Mucosa of rectum (tissue), 2 donors: ENCODE results near the gene TRIM38.

Experiments
- H3K27ac ChIP-seq, 2 donors: one replicate each; pipeline ENCODE4 v1.7.0; 2013; ENCODE audit warnings: inconsistent platforms in 2 of 2, low read depth in 2 of 2, low read length in 2 of 2
- H3K27me3 ChIP-seq, 2 donors: one replicate each; pipeline ENCODE4 v1.7.0; 2013; ENCODE audit warnings: low read length in 2 of 2; ENCODE audit not compliant: control insufficient read depth in 2 of 2, insufficient read depth in 2 of 2
- H3K36me3 ChIP-seq, 2 donors: one replicate each; pipeline ENCODE4 v1.7.0; 2013; ENCODE audit warnings: low read length in 2 of 2; ENCODE audit not compliant: control insufficient read depth in 2 of 2, insufficient read depth in 2 of 2
- H3K4me1 ChIP-seq, 2 donors: one replicate each; pipeline ENCODE4 v1.7.0; 2013; ENCODE audit warnings: low read length in 2 of 2, mild to moderate bottlenecking in 1 of 2; ENCODE audit not compliant: control insufficient read depth in 2 of 2, insufficient read depth in 2 of 2
- H3K4me3 ChIP-seq, 2 donors: one replicate each; pipeline ENCODE4 v1.7.0; 2013; ENCODE audit warnings: low read length in 2 of 2
- H3K9ac ChIP-seq, 2 donors: one replicate each; pipeline ENCODE4 v1.7.0; 2013; ENCODE audit warnings: low read length in 2 of 2, low read depth in 1 of 2, mild to moderate bottlenecking in 1 of 2
- H3K9me3 ChIP-seq, 2 donors: one replicate each; pipeline ENCODE4 v1.7.0; 2013; ENCODE audit warnings: low read length in 2 of 2; ENCODE audit not compliant: control insufficient read depth in 2 of 2
- donor health status: healthy.
- donor health status: Normal muscosa, but diverticular disease.

The TRIM38 gene

GRCh38 chr6:25962149-25963127 lies at the start of gene TRIM38:
TSS of gene TRIM38 (plus strand) at chr6:25962802. CDS start at chr6:25966523, 3,721 bp downstream.
- Histone ChIP-seq H3K27ac (peak within 1 kb of the TSS; percentile 93 to 95), H3K27me3 (no peaks in the 10 kb centered on the region), H3K4me3 (peak within 1 kb of the TSS; percentile 87 to 90), H3K36me3 (peaks cover 16 to 20% of the 10 kb centered on the region in 2 donors), H3K9me3 (no peaks in the 10 kb centered on the region), H3K4me1 (peaks cover 15 to 17% of the 10 kb centered on the region in 2 donors), H3K9ac (peak within 1 kb of the TSS; percentile 87 to 98)

GRCh38 chr6:25913741-25914140 lies 48.9 kb upstream of the TRIM38 start:
- H3K4me3 ChIP-seq, result no peak overlapping the region
- no peak overlapping the region for H3K9ac ChIP-seq
- H3K9me3 ChIP-seq, result no peaks in the 10 kb centered on the region
- H3K4me1 ChIP-seq, result no peaks in the 10 kb centered on the region
- no peaks in the 10 kb centered on the region for H3K36me3 ChIP-seq
- H3K27me3 ChIP-seq, result no peaks in the 10 kb centered on the region
- no peak overlapping the region for H3K27ac ChIP-seq

- H3K27ac ChIP-seq, result no peak overlapping the region
- H3K9me3 ChIP-seq, result no peaks in the 10 kb centered on the region
- no peak overlapping the region for H3K4me3 ChIP-seq
- H3K9ac ChIP-seq, result no peak overlapping the region
- H3K36me3 ChIP-seq, result no peaks in the 10 kb centered on the region
- no peaks in the 10 kb centered on the region for H3K27me3 ChIP-seq
- H3K4me1 ChIP-seq, result no peaks in the 10 kb centered on the region
Measured at GRCh38 chr6:25916330-25916729, 46.3 kb upstream of the TRIM38 start.

- H3K27ac ChIP-seq, result no peak overlapping the region
- no peaks in the 10 kb centered on the region for H3K4me1 ChIP-seq
- no peak overlapping the region for H3K9ac ChIP-seq
- no peaks in the 10 kb centered on the region for H3K9me3 ChIP-seq
- H3K27me3 ChIP-seq, result no peaks in the 10 kb centered on the region
- H3K4me3 ChIP-seq, result no peak overlapping the region
- H3K36me3 ChIP-seq, result no peaks in the 10 kb centered on the region
Measured at GRCh38 chr6:25916789-25917490, 45.7 kb upstream of the TRIM38 start.

- H3K9me3 ChIP-seq, result no peaks in the 10 kb centered on the region
- no peaks in the 10 kb centered on the region for H3K27me3 ChIP-seq
- H3K36me3 ChIP-seq, result no peaks in the 10 kb centered on the region
- H3K4me3 ChIP-seq, result no peak overlapping the region
- H3K27ac ChIP-seq, result no peak overlapping the region
- no peaks in the 10 kb centered on the region for H3K4me1 ChIP-seq
- H3K9ac ChIP-seq, result no peak overlapping the region
Measured at GRCh38 chr6:25918083-25918683, 44.4 kb upstream of the TRIM38 start.

- Histone ChIP-seq H3K36me3 (no peaks in the 10 kb centered on the region), H3K27ac (no peak overlapping the region), H3K4me3 (no peak overlapping the region)
Measured at GRCh38 chr6:25919657-25920056, 42.9 kb upstream of the TRIM38 start.

GRCh38 chr6:25921525-25922203 lies 40.9 kb upstream of the TRIM38 start:
- Histone ChIP-seq H3K9ac (no peak overlapping the region), H3K4me1 (no peaks in the 10 kb centered on the region), H3K27ac (no peak overlapping the region), H3K36me3 (no peaks in the 10 kb centered on the region), H3K9me3 (no peaks in the 10 kb centered on the region), H3K27me3 (no peaks in the 10 kb centered on the region), H3K4me3 (no peak overlapping the region)

More at GRCh38 chr6:25919657-25920056, 42.9 kb upstream of the TRIM38 start:
- no peak overlapping the region for H3K9ac ChIP-seq
- no peaks in the 10 kb centered on the region for H3K4me1 ChIP-seq
- no peaks in the 10 kb centered on the region for H3K27me3 ChIP-seq
- no peaks in the 10 kb centered on the region for H3K9me3 ChIP-seq

- Histone ChIP-seq H3K4me1 (no peaks in the 10 kb centered on the region), H3K9ac (no peak overlapping the region), H3K27me3 (no peaks in the 10 kb centered on the region), H3K4me3 (no peak overlapping the region), H3K9me3 (no peaks in the 10 kb centered on the region), H3K36me3 (no peaks in the 10 kb centered on the region), H3K27ac (no peak overlapping the region)
Measured at GRCh38 chr6:25922301-25922700, 40.3 kb upstream of the TRIM38 start.

GRCh38 chr6:25925876-25926275 lies 36.7 kb upstream of the TRIM38 start:
- Histone ChIP-seq H3K27ac (no peak overlapping the region), H3K9ac (no peak overlapping the region), H3K27me3 (no peaks in the 10 kb centered on the region), H3K4me1 (no peaks in the 10 kb centered on the region), H3K36me3 (no peaks in the 10 kb centered on the region), H3K4me3 (no peak overlapping the region), H3K9me3 (no peaks in the 10 kb centered on the region)
